HepG2 (cell line): Measurements from ENCODE around the gene SLC44A4. TPM values are rescaled to one million over a fixed set of nuclear protein-coding genes. Genes with fewer than 3 reads are reported as not detected.

Experiments used
- ATF5 ChIP-seq: sonication (generic); formaldehyde crosslinking; IDR thresholded peaks from 2 replicates; pipeline ENCODE4 v1.4.0; 2020; ENCODE audit warnings: mild to moderate bottlenecking, low read depth, missing genetic modification reagents
- BCL6 ChIP-seq: IDR thresholded peaks from 2 replicates; pipeline ENCODE4 v1.6.1; 2016; ENCODE audit warnings: missing genetic modification reagents, missing compliant biosample characterization
- CSRNP1 ChIP-seq: sonication (generic); formaldehyde crosslinking; IDR thresholded peaks from 2 replicates; pipeline ENCODE4 v1.8.1; 2023; ENCODE audit warnings: mild to moderate bottlenecking, missing genetic modification reagents
- KDM5A ChIP-seq: fragments of 200-600 bp; sonication (generic); IDR thresholded peaks from 2 replicates; pipeline ENCODE4 v1.7.0; 2018; ENCODE audit warnings: antibody characterized with exemption, mild to moderate bottlenecking, low read length, borderline replicate concordance
- SOX6 ChIP-seq, 2 experiments: fragments of 450-650 bp in 1 of 2; sonication (generic) in 1 of 2; formaldehyde crosslinking in 1 of 2; IDR thresholded peaks; 2 replicates each; pipeline versions ENCODE4 v1.4.0 to v1.6.1; 2017 to 2020; ENCODE audit warnings: antibody characterized with exemption in 1 of 2, mild to moderate bottlenecking in 1 of 2, missing genetic modification reagents in 1 of 2
- TEF ChIP-seq: sonication (generic); formaldehyde crosslinking; IDR thresholded peaks from 2 replicates; pipeline ENCODE4 v1.5.0; 2020; ENCODE audit warnings: missing genetic modification reagents
- ZNF350 ChIP-seq: sonication (generic); formaldehyde crosslinking; IDR thresholded peaks from 2 replicates; pipeline ENCODE4 v1.4.0; 2020; ENCODE audit warnings: mild to moderate bottlenecking, low read depth, missing genetic modification reagents, borderline replicate concordance
- ZNF770 ChIP-seq: sonication (generic); formaldehyde crosslinking; IDR thresholded peaks from 2 replicates; pipeline ENCODE4 v1.5.0; 2020; ENCODE audit warnings: mild to moderate bottlenecking, missing genetic modification reagents
- polyA plus RNA-seq, 8 experiments: library from polyadenylated mRNA; depleted of rRNA in 3 of 8; stranded (reverse) in 7 of 8; unstranded in 1 of 8; fragments of >200 nt; fragmentation: Illumina TruSeq in 4 of 8; extraction: Trizol in 4 of 8; gene quantifications; 2 replicates each; pipeline versions ENCODE4 v1.2.1 to v1.2.3, GENCODE V29; 2011 to 2016; ENCODE audit warnings: low read depth in 4 of 8, missing spikeins in 1 of 8, mixed read lengths in 1 of 8; ENCODE audit not compliant: insufficient read depth in 1 of 8
- total RNA-seq, 5 experiments: library from RNA; depleted of rRNA; stranded (reverse); fragments of >200 nt; fragmentation: Illumina TruSeq; extraction: Trizol; gene quantifications; 2 replicates each; pipeline ENCODE4 v1.2.3, GENCODE V29; 2016; ENCODE audit warnings: low read depth in 1 of 5

SLC44A4 gene
- total and polyA plus RNA-seq, 2 of the 13 experiments (the other 11 are each of a cell fraction or from before 2014, with no cell fraction given) = 3.5 to 5.9 TPM

GRCh38 chr6:31819871-31820299, 58.9 kb downstream of the SLC44A4 start (continued):
- TF ChIP-seq ATF5 (CRISPR knock-in tag) (no peak), SOX6 (IDR thresholded peaks at IDR 0.05) (no peak), SOX6 (CRISPR knock-in tag; IDR thresholded peaks at IDR 0.05) (peak; percentile 48; the same call in 1 of the 2 replicates), CSRNP1 (CRISPR knock-in tag) (no peak), ZNF770 (CRISPR knock-in tag) (no peak), KDM5A (peak; percentile 29; the same call in 1 of the 2 replicates), ZNF350 (CRISPR knock-in tag) (no peak), BCL6 (CRISPR knock-in tag) (no peak), TEF (CRISPR knock-in tag) (no peak)
